GM19452 (cell line): ENCODE measurements around the gene NLE1.
"Not testable (repeated sequence)": the region's sequence is repeated elsewhere in the genome, so short reads cannot be mapped to it uniquely, and the experiment has no call there.

Source experiments
- ATAC-seq: cut with Tn5 transposase; IDR thresholded peaks from one replicate; pipeline ENCODE4 v1.9.1; 2021; ENCODE audit not compliant: unreplicated experiment

Gene NLE1

DNA sequence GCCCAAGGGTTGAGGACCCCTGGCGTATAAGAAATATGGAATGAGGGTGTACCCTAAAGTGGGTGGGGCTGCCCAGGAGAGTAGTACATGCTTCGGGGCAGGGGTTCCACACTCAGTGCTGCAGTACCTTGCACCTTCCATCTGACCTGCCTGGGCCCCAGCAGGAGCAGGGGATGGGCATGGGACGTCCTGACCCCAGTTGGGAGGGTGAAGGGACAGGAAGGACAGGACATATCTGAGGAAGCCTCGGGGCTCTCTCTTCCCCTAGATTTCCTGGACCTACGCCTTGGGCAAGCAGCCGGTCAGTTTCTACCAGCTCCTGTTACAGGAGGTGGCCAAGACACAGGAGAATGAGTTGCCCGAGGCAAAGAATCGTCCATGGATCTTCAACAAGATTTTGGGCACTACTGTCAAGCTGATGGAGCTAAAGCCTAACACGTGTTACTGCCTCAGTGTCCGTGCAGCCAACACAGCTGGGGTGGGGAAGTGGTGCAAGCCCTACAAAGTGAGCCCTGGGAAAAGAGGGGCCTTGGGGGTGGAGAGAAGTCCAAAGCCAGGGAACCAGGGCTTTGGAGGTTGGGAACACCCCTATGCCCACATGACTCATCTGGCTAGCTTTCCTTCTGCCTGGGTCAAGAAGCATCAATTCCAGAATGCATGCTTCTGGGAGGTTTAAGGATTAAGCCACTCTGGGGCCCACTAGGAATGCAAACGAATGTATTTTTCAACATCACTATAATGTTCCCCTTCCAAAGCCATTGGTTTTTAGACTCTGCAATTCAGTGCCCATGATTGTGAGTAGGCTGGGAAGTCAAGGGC lies 12.7 kb downstream of the NLE1 start:
- no peak for ATAC-seq

DNA sequence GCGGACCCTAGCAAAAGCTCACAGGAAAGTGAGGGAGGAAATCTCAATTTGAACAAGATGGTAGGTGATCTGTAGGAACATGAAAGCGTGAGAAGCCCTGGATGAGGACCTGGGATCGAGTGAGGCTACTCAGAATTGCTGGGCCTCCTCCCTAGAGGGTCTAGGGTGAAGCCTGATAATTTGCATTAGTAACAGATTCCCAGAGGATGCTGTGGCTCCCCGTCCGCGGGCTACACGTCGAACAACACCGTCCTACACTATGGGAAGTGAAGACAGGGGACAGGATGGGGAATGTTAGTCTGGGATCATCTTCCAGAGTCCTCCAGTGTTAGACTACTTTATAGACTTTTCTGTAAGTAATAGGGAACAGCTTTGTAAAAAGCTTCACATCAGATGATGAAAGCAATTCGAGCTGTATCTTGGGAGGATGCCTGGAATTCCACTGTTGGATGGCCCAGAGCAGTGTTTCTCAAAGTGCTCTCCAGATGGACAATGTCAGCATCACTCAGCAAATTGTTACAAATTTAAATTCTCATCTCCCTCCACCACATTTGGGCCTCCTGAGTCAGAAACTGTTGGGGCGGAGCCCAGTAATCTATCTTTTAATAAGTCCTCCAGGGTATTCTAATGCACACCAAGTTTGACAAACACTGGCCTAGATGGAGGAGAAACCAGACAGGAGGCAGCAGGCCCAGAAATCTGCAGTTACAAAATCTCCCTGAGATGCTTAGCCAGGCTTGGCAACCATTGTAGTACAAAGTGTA lies 14.2 kb downstream of the NLE1 start:
- no peak for ATAC-seq

DNA sequence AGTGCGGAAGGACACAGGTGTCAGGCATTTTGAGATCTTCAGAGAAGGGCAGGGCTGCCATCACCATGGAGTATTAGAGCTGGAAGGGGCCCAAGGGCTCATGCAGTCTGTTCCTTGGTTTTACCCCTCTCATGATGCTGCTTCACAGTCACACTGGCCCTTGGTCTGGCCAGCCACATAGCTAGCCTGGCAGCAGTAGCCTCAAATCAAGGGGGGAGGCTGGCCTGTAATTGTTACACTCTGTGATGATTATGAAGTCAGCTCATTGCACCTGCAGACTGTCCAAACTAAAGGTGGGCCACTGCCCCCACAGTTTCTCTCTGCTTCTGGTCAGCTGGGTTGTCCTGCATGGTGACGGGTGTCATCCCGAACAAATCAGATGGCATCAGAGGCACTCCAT lies 20.8 kb downstream of the NLE1 start, which contains the start of gene FNDC8:
Gene FNDC8, plus strand, starts transcription at position 301 of the 400 bp plus-strand sequence. Its CDS starts 79 bp downstream, at position 380.
- ATAC-seq = no peak

DNA sequence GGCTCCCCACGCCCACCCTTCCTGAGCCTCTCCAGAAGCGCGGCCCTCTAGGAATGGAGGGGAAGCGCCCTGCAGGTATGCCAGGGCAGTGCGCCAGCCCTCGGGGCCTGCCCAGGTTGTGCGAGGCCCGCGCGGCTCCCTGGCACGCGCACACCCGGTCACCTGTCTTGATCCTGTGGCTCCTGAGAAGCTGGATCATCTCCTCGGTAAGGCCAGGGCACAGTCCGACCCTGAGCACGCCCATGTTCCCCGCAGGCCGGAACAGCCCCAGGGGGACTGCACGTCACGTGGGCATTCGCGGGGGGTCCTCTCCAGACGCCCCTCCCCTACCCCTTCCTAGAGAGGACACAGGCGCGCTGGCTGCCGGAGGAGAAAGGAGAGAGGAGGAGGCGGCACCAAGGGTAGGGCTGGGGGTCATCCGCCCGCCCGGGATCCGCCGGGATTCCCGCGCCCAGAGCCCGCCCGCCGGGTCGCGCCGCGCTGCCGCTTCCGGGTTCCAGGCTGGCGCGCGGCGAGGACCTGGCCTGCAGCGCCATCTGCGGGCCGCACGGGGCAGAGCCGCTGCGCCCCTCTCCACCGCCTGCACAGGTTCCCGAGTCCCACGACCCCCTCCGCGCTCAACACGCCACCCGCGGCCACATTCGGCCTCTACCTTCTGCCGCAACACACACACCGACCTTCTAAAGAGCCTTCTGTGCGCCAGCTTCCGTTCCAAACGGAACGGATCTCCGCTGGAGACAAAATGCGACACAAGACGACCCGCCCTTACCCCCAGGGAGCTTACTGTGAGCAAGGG lies 22.5 kb downstream of the NLE1 start, which contains the start of gene RAD51D:
Gene RAD51D, minus strand, starts transcription at position 491 of the 796 bp plus-strand sequence. Its CDS starts 247 bp downstream, at position 244.
- ATAC-seq = peak; percentile 83

DNA sequence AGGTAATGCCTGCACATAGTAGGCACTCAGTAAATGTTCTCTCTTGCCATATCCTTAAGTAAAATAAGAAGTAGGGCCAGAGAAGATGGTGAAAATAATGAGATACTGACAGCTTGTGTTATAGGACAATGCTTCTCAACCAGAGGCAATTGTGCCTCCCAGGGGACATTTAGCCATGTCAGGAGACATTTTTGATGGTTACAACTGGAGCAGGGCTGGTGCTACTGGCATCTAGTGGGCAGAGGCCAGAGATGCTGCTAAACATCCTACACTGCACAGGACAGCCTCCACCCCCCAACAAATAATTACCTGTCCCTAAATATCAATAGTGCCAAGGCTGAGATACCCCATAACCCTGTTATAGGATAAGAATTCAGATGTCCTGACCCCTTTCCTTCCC lies 24.1 kb downstream of the NLE1 start:
- no peak for ATAC-seq

DNA sequence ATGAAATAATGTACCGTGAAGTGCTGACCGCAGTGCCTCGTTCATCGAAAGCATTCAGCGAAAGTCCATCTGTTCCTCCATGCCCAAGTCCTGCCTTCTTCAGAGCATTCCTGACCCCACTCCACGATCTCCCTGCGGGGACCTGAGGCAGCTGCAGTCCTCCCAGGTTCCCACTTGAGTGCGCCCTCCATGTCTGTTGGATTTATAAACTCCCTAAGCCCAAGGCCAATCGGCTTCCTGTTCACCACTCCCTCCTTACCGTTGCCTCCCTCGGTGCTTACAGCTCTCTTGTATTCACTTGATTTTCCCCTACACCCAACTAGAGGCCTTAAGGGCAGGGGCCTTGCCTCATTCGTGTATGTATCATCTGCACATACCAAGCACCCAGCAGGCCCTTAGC lies 25.3 kb downstream of the NLE1 start:
- no peak for ATAC-seq

DNA sequence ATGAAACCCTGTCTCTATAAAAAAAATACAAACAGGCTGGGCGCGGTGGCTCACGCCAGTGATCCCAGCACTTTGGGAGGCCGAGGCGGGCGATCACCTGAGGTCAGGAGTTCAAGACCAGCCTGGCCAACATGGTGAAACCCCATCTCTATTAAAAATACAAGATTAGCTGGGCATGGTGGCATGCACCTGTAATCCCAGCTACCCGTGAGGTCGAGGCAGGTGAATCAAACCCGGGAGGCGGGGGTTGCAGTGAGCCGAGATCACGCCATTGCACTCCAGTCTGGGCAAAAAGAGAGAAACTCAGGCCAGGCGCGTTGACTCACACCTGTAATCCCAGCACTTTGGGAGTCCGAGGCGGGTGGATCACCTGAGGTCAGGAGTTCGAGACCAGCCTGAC lies 31.3 kb downstream of the NLE1 start:
- ATAC-seq = not testable (repeated sequence)

DNA sequence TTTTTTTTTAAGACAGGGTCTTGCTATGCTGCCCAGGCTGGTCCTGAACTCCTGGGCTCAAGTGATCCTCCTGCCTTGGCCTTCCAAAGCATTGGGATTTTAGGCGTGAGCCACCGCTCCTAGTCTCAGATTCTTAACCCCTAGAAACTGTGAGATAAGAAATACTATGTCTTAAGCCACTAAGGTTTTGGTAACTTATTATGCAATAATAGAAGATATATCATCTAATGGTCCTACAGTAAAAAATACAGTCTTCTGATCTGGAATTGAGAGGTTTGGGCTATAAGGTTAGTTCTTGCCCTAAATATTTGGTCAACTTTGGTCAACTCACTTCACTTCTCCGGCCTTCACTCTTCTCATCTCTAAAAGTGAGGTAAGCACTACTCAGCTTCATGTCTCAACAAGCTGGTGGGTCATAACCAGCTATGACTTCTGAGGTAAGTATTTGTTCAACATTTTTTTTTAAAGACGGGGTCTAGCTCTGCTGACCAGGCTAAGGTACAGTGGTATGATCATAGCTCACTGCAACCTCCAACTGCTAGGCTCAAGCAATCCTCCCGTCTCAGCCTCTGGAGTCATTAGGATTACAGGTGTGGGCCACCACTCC lies 37.2 kb downstream of the NLE1 start:
- no peak for ATAC-seq

DNA sequence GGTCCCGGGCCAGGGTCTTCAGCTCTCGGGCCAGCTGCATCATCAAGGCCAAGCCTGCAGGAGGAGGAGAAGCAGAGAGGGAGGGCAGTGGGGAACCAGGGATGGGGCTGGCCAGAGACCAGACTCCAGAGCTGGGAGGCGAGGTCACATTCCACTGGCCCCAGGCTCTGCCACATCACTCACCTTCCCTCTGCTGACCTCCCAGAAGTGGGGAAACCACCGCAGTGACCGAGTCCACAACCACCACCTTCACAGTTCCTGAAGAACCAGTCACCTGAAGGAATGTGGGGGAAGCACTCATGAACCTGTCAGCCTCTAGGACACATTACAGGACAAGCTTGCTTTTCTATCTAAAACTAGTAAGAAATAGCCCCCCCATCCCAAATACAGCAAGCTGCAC lies 38.8 kb downstream of the NLE1 start:
- no peak for ATAC-seq

DNA sequence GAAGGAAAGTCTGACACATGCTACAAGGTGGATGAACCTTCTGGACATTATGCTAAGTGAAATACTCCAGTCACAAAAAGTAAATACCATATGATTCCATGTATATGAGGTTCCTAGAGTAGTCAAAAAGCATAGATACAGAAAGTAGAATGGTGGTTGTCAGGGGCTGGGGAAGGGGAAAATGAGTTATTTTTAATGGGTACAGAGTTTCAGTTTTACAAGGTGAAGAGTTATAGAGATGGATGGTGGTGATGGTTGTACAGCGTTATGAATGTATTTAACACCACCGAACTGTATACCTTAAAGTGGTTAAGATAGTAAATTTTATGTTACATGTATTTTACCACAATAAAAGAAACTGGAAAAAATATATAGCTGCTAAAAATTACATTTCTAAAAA lies 40.4 kb downstream of the NLE1 start:
- ATAC-seq = no peak

DNA sequence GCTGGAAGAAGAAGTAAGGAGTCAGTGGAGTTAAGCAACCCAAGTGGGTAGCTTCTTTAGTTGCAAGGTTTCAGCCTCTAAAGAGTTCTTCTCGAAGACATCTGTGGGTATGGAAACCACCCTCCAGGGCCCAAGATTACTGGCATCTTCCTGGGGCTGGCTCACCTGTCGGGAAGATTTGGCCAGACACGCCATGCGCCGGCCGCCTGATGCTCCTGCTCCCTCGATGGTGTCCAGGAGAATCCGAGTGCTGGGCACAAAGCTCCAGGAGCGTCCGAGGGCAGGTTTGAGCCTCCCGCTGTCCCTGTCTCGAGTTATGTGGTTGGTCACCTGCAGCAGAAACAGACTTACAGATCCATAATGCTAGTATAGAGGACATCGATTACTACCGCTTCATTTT lies 41.1 kb downstream of the NLE1 start:
- ATAC-seq = no peak

DNA sequence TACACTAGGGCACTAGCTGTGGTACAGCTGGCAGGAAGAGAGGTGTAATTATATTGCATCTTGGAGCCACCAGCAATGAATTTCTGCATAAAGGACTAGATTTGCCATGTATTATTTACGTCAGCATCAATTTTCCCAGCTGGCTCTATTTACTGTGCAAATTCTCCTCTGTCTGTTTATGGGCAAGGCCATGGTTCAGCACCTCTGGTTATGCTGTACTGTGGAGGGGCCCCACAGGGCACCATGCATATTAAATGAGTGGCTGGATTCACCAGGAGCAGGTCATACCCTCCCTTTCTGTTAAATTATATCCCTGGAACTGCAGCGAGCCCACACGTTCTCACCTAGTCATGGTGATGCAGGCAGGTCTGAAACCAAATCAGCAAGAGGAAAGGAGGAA lies 42.2 kb downstream of the NLE1 start:
- no peak for ATAC-seq

DNA sequence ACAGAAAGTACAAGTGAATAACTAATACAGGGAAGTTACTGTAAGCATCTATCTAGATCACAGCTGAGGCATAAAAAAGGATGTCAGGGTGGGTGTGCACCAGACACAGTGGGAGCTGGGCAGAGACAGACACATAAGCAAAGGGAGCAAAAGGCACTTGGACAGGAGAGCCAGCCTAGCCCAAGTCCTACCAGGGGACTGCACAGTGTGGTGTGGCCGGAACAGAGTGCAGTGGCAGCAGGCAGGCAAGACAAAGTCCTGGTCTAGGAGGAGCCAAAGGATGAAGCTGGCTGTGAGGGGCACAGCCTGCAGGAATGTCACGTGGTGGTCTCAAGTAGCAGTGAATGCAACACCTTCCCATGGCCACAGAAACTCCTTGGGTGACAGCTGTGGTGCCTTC lies 44.3 kb downstream of the NLE1 start:
- ATAC-seq = no peak

DNA sequence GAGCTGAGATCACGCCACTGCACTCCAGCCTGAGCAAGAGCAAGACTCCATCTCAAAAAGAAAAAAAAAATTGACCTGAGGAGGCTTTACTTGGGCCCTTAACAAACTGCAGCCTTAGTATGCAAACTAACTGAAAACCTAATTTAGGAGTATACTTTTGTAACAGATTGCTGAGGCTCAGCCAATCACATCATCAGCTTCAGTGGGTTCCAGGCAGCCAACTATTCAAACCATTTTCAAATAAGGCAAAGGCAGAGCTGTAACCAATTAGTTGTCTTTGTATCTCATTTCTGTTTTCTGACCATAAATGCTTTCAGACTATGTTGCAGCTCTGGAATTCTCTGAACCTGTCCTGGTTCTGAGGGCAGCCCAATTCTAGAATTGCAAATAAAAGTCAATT lies 46.4 kb downstream of the NLE1 start:
- ATAC-seq = no peak

DNA sequence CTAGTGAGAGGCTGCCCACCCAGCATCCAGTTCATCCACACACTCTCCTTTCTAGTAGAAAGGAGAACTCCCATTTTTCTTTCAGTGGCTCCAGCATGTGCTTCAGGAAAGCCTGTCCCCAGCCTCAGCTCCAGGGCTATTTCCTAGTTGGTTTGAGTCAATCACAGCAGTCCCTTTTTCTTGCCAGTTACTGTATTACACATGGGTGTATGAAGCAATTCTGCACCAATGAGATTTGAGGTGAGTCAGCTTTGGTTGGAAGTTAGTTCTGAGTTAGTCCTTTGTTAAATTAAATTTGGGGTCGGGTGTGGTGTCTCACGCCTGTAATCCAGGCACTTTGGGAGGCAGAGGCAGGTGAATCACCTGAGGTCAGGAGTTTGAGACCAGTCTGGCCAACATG lies 47.2 kb downstream of the NLE1 start:
- no peak for ATAC-seq

DNA sequence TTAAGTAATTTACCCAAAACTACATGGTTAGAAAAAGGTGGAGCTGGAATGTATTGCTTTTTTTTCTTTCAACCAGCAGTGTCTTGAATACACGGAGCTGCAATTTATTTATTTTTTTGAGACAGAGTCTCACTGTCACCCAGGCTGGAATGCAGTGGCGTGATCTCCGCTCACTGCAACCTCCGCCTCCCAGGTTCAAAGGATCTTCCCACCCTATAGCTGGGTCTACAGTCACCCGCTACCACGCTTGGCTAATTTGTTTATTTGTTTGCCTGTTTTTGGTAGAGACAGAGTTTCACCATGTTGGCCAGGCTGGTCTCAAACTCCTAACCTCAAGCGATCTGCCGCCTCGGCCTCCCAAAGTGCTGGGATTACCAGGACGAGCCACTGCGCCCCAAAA lies 51.4 kb downstream of the NLE1 start:
- ATAC-seq = not testable (repeated sequence)

DNA sequence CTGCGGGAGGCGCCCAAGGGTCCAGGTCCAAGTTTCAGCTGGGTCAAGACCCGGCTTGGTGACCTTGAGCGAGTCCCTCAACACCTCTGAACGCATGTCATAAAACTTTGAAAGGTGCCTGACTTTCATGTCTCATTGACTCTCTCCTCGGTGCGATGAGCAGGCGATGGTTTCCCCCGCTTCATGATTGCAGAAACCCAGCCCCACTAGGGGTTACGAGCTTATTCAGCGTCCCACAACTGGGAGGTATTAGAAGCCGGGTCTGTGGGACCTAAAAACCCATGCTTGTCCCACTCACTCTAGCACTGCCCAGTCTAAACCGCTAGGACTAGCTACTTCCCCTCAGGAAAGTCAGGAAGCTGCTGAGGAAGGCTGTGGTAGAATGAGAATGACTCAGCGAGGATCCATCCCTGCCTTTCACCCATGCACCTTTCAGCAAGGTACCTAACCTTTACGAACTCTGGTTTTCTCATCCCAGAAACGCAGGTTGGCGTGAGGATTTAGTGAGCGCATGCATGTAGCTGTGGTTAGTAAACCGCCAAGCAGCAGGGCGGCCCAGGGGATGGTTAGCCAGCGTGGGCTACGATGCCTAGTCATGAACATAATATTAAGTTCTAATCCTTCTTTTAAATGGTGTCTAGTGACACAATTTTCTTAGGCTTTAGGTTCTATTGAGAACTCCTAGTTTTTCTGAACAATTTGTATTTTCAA lies 52.4 kb downstream of the NLE1 start:
- no peak for ATAC-seq

DNA sequence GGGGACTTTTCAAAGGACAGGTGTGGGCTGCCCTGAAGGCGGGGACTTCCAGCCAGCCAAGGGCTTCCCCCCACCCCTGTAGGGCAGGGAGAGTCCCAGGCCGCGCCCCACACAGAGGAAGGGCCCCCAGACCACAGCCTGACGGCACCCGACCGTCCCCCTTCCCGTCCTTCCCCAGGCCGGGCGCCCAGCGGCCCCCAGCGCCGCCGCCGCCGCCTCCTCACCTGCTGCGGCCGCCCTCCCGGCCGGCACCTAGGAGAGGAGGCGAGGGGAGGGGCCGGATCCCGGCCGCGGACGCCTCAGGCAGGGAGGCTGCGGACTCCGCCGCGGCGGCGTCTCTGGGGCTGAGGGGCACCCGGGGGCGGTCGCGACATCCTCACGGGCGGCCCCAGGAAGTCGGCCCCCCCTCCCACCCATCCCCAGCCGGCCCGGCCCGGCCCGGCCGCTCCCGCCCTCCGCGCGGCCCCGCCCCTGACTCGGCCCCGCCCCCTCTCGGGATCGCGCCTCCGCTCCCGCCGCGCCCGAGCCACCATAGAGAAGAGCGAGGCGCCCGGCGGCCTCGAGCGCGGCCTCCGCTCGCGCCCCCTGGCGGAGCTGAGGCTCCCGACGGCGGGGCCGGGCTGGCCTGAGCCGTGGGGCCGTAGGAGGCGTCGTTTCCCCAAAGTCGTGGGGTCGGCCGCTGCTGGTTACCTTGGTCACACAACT lies 53.1 kb downstream of the NLE1 start:
- ATAC-seq = peak; percentile 70

DNA sequence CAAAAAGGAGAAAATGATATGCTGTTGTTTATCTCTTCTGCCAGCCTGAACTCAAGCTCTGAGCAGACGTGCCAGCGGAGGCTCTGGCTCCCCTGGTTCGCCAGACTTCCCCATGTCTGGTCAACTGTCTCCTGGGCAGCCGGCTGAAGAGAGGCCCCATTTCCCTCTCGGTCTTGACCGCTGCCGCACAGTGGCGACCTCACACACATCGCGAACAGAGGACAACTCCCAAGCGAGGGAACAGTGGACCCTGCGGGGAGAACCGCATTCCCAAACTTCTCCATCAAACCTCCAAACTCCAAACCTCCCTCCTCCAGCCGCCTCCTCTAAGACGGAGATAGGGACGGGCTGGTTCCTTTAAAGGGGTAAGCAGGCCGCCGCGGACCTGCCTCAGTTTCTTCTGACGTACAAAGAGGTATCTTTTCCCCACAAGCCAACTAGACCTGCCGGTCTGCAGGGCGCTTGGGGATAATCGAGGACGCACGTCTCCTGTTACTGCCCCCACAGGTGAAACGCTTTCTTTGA lies 53.7 kb downstream of the NLE1 start:
- no peak for ATAC-seq
